ENCODE results near the gene ABCG2.
"Not testable (repeated sequence)": the region's sequence is repeated elsewhere in the genome, so short reads cannot be mapped to it uniquely, and the experiment has no call there.

Gene ABCG2

DNA sequence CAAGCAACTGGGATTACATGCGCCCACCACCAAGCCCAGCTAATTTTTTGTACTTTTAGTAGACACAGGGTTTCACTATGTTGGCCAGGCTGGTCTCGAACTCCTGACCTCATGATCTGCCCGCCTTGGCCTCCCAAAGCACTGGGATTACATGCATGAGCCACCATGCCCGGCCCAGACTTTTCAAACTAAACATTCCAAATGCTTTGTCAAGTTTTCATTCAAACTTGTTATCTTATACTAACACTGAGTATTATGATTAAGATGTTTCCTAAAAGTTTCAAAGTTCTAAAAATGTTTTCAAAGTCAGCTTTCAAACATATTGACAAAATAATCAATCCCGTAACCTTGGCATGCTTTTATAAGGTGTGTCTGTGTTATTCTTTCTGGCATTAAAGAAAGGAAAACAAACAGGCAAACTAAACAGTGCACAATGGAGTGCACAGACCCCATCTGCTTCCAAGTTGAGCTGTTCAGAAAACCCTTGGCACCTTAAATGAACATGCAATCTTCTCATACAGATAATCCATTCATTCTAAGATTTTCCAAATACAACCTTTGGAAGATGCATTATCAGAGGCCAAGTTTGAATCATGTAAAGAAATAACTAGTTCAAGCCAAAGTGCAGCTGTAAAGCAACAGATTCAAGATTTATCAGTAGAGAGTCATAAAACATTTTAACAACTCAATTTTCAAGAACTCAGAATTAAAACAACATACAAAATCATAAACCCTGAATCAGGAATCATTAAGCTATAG lies 49.1 kb downstream of the ABCG2 start:
- ATAC-seq: no peak

DNA sequence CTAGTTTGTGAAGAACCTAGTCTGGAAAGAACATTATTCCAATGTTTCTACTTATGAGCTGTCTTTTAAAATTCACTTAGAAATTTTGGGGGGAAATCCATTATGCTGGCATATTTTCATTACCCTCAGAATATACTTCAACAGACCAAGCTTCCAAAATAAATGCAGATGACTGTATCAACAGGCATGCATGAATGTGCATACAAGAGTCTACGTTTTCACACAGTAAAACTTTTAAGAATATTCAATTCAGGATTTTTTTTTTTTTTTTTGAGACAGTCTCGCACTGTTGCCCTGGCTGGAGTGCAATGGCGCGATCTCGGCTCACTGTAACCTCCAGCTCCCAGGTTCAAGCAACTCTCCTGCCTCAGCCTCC lies 49.7 kb downstream of the ABCG2 start:
- no peak for ATAC-seq

DNA sequence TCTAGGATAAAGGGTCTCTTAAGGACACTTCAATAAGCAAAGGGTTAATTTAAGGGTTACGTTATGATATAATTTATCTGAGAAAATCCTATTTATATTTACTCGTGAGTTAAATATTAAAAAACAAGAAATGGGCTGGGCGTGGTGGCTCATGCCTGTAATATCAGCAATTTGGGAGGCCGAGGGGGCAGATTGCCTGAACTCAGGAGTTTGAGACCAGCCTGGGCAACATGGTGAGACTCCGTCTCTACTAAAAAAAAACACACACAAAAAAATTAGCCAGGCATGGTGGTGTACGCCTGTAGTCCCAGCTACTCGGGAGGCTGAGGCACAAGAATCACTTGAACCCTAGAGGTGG lies 50.4 kb downstream of the ABCG2 start:
- not testable (repeated sequence) for ATAC-seq

DNA sequence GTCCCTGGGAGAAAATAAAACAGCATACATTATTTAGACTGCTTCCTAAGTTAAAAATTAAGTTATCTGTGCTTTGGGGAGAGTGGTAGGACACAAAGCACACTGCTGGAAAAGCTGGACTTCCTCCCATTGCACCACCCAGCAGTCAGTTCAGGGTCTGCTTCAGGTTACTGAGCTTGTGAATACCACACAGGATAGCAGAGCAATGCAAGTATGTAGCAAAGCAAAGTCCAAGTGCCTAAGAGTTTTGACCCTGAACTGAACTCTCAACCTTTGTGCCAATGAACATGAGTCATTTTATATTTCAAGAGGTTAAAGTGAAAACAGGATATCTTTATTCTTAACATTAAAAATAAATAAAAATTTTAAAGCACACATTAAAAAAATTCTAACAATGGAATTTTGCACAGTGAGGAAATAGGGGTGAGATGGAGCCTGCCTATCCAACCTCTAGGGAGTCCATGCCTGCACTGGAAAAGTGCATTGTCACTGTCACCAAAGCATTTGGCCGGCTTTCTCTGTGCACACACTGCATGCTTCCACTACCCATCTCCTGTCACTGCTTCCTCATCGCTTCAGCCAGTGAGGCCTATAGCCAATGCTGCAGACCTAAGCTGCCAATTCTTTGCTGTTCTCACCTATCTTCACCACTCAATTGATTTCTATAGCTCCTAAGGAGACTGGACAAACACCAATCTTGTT lies 50.9 kb downstream of the ABCG2 start:
- ATAC-seq: no peak

DNA sequence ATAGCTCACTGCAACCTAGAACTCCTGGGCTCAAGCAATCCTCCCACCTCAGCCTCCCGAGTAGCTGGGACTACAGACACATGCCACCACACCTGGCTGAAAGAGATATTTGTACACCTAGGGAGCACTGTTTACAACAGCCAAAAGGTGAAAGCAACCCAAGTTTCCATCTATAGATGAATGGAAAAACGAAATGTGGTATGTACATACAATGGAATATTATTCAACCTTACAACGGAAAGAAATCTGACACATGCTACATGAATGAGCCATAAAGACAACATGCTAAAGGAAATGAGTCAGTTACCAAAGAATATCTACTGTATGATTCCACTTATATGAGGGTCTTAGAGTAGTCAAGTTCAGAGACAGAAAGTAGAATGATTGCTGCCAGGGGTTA lies 52.2 kb downstream of the ABCG2 start:
- ATAC-seq: peak; percentile 13 to 20

- no peak for ATAC-seq
Measured at GRCh38 chr4:88104902-88105610, 53.4 kb downstream of the ABCG2 start.

DNA sequence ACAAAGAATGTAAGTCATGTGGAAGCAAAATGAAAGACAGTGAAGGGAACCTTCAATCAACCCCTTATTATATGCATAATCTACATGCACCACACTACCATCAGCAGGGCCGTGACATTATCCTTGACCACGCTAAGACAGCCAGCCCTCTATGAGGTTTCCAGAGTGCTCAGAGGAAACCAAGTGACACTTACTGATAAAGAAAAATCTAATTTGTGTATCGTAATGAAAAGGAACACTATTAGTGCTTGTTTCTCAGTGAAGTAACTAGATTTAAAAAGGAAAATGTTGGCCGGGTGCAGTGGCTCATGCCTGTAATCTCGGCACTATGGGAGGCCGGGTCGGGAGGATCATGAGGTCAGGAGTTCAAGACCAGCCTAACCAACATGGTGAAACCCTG lies 56.4 kb downstream of the ABCG2 start:
- ATAC-seq: no peak

DNA sequence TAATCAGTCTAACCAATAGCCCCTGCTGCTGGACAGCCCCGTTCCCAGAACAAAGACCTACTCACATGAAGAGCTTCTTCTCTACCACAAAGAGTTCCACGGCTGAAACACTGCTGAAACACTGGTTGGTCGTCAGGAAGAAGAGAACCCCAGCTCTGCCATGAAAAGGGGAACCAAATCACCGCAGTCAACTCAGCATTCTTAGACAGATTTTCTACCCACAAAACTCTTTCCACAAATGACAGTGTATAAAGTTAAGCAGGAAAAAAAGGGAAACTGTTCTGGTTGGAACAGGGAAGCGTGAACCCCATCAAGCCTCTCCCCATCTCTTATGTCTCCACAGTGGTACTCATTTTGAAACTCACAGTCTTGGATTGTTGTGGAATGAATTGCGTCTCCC lies 57.3 kb downstream of the ABCG2 start:
- ATAC-seq: no peak

- no peak for ATAC-seq
Measured at GRCh38 chr4:88098993-88099752, 59.3 kb downstream of the ABCG2 start.

GRCh38 chr4:88097781-88098180 lies 60.7 kb downstream of the ABCG2 start:
- ATAC-seq: no peak

DNA sequence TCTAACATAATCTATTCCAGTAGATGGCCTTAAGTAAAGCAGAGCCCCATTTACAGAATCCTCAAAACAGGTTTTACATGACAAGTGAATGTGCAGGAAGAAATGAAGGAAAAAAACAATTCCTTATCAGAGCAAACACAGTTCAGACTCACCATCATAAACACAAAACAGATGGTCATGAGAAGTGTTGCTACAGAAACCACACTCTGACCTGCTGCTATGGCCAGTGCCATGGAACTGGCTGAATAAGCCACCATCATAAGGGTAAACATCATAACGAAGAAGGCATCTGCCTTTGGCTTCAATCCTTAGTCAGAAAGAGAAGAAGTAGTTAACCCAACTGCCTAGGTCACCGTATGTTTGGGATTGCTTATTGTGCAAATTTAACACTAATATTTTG lies 61.1 kb downstream of the ABCG2 start:
- ATAC-seq: no peak

- no peak for ATAC-seq
Measured at GRCh38 chr4:88093874-88094273, 64.6 kb downstream of the ABCG2 start.

DNA sequence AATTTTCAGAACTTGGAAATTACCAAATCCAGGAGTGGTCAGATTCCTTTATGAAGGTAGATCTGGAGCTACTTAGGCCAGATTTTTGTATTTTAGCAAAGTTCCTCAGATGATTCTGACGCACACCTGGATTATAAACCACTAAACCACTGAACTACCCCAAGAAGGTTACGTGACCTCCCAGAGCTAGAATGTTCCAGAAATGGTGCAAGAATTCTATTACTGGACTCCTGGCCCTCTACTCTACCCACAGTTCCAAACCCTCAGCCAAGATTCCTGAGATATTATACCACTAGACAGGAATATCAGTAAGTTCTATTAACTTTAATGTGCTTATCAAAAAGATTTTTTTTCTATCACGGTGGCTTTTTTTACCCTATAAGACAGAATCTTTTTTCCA lies 67.1 kb downstream of the ABCG2 start:
- no peak for ATAC-seq

DNA sequence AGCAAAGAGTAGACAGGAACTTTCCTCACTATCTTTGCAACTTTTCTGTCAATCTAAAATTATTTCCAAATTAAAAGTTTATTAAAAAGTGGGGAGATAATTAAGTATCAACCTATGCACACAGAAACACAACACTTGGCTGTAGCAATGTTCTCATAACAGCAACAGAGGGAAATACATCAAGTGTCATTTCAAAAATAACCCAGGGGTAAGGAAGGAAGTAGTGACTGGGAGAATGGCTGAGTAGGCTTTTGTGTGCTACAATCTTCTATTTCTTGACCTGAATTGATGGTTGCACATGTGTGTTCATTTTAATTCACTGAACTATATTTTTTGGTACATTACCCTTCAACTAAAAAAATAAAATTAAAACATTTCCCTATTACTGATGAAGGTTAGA lies 67.5 kb downstream of the ABCG2 start:
- ATAC-seq: no peak

DNA sequence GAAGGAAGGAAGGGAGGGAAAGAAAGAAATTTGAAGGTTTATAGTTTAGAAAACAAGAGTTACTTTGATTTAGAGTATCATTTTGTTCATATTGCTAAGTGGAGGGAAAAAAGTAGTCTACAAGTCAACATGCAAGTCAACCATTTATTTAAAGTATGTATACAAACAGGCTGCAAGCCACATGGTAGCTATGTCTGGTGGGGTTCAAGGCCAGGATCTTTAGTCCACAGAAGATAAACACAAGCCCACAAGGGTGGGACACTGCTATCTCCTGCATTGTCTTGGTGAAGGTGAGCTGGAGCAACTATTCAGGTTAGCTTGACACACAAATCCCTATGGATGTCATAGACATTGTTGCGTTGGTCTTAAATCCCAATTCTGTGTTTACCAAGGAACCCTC lies 71.4 kb downstream of the ABCG2 start:
- ATAC-seq: no peak

DNA sequence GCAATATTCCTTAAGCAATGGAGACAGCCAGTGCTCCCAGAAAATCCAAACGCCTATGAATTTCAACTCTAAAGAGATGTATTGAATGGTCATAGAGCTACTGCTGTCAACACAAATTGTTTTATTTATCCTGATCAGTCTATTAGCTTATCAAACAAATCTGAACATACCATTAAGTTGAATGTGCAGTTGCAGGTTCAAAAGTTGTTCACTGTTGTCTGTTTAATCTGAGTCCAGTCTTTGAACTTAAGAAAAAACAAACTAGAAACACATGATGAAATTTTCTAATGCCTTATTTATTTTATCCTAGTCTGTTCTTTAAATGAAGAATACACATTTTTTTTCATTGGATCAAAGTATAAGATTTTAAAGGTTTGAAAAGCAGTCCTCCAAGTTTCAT lies 77.8 kb downstream of the ABCG2 start:
- ATAC-seq: no peak

DNA sequence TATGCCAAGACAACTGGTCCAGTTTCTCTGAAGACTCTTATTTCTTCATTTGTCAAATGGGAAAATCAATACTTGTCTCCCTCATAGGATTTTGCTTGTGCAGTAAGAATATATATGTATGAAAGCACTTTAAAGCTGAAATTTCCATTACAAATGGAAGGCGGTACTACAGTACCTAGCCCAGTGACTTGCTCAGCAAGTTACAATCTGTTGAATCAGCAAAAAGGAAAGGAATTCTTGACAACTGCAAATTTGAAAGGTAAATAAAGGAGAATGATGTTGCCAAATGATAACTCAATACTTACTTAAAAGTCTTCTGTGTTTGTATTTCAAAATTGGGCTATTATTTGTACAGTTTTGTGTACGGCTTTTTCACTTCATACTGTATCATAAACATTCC lies 79.9 kb downstream of the ABCG2 start:
- no peak for ATAC-seq

DNA sequence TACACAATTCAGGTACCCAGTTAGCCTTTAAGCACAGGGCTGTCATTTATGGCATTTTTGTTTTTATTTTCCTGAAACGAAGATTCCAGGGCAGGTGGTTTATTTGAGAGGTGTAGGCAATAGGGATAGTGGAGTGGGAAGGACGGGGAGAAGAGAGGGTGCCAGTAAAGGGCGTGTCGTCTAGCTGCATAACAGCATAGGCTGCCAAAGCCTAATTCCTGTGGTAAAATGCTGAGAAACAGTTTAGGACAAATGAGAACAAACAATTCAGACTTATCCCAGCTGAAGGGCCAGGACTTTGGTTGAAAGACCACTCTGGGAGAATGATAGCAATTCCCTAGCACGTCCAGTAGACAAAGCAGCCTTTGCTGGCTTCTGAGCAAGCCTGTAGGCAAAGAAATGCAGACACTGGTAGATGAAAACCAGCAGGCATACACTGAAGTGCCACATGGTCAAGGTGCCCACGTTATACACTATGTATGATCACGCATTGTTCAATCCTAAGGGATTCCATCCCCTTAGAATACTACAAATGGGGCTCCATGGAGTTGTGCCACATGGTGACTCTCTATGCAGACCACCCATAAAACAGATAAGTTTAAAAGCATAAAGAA lies 80.4 kb downstream of the ABCG2 start:
- ATAC-seq: no peak

GRCh38 chr4:88075336-88075735 lies 83.1 kb downstream of the ABCG2 start:
- ATAC-seq: no peak

GRCh38 chr4:88070031-88070430 lies 88.4 kb downstream of the ABCG2 start:
- no peak for ATAC-seq

DNA sequence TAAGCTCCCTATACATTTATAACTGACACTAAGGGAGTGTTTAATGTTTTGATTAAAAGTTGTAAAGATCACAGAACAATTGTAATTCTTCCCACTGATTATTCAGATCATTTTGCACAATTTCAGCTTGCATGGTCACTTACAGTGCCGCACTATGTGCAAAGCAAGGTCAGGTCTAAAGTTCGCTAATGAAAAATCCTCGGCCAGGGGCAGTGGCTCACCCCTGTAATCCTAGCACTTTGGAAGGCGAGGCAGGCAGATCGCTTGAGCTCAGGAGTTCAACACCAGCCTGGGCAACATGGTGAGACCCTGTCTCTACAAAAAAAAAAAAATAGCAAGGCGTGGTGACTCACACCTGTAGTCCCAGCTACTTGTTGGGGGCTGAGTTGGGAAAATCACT lies 94.0 kb downstream of the ABCG2 start:
- no peak for ATAC-seq

DNA sequence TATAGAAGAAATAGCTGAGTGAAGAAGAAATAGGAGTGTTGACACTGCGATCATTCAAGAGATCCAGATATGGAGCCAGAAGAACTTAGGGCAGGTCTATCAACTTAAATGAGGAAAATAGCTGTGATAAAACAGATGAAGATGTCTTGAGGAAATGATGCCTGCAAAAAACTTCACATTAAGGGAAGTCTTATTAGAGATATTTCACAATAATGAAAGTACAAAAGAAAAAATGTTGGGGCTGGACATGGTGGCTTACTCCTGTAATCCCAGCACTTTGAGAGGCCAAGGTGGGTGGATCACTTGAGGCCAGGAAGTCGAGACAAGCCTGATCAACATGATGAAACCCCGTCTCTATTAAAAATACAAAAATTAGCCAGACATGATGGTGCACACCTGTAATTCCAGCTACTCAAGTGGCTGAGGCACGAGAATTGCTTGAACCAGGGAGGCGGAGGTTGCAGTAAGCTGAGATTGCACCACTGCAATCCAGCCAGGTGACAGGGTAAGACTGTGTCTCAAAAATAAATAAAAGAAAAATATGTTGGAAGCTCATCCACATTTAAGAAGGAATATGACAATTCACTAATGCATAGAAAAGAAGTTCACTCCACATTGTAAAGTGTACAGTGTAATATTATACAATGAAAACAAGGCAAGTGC lies 94.7 kb downstream of the ABCG2 start:
- ATAC-seq: no peak
